B cell (primary cell): ENCODE data around the gene IMP3. TPM values are rescaled to one million over a fixed set of nuclear protein-coding genes. Genes with fewer than 3 reads are reported as not detected.

Source experiments
- ATAC-seq: fragments of 200-7000 bp; cut with Tn5 transposase; one replicate; pipeline ENCODE4 v1.10.0; 2021; ENCODE audit warnings: low read depth, mild to moderate bottlenecking, moderate number of reproducible peaks, moderate library complexity
- CTCF ChIA-PET: fragments of 350-600 bp; sonication (Branson Sonifier 250); formaldehyde crosslinking; loops from one replicate; lab custom pipeline; 2021; ENCODE audit warnings: antibody characterized with exemption, inconsistent platforms; lab: Charles Lee
- POLR2A ChIA-PET: fragments of 350-600 bp; sonication (Branson Sonifier 250); formaldehyde crosslinking; loops from one replicate; lab custom pipeline; 2021; ENCODE audit warnings: antibody characterized with exemption; lab: Charles Lee
- DNase-seq: peaks from one replicate; pipeline ENCODE4 v3.0.0; 2013
- H2AFZ ChIP-seq: 2 replicates; pipeline ENCODE4 v1.6.1; 2012; ENCODE audit warnings: mild to moderate bottlenecking, low read depth, low read length; ENCODE audit not compliant: insufficient read depth, poor library complexity, severe bottlenecking
- H3K27ac ChIP-seq, 2 donors: 1 replicate in 1 of 2; 2 replicates in 1 of 2; pipeline ENCODE4 v1.5.1; 2012 to 2013; ENCODE audit warnings: low read length in 2 of 2, mild to moderate bottlenecking in 2 of 2, moderate library complexity in 1 of 2
- H3K27me3 ChIP-seq, 4 experiments: fragments of 200-600 bp in 1 of 4; sonication (generic) in 1 of 4; replicated peaks in 1 of 4; 1 replicate in 2 of 4; 2 replicates in 2 of 4; pipeline versions ENCODE4 v1.6.1 to v1.7.0; 2013 to 2016; ENCODE audit warnings: low read length in 3 of 4, mild to moderate bottlenecking in 2 of 4, mixed read lengths in 1 of 4, moderate library complexity in 1 of 4; ENCODE audit not compliant: insufficient read depth in 4 of 4, control insufficient read depth in 3 of 4; ENCODE audit errors: control extremely low read depth in 1 of 4
- H3K36me3 ChIP-seq, 2 experiments: replicated peaks in 1 of 2; 1 replicate in 1 of 2; 2 replicates in 1 of 2; pipeline versions ENCODE4 v1.6.1 to v1.7.1; 2013; ENCODE audit warnings: low read length in 1 of 2; ENCODE audit not compliant: insufficient read depth in 2 of 2, control insufficient read depth in 1 of 2; ENCODE audit errors: control extremely low read depth in 1 of 2, extremely low read depth in 1 of 2
- H3K4me1 ChIP-seq, 2 donors: fragments of 200-600 bp in 1 of 2; sonication (generic) in 1 of 2; 1 replicate in 1 of 2; 2 replicates in 1 of 2; pipeline versions ENCODE4 v1.5.1 to v1.6.1; 2013 to 2017; ENCODE audit warnings: low read length in 2 of 2; ENCODE audit not compliant: control insufficient read depth in 2 of 2, insufficient read depth in 2 of 2
- H3K4me2 ChIP-seq: replicated peaks from 2 replicates; pipeline ENCODE3; 2012; ENCODE audit warnings: mild to moderate bottlenecking, low read depth, low read length; ENCODE audit not compliant: poor library complexity, severe bottlenecking
- H3K4me3 ChIP-seq, 5 experiments: fragments of 200-600 bp in 1 of 5; sonication (generic) in 1 of 5; 1 replicate in 3 of 5; 2 replicates in 2 of 5; pipeline versions ENCODE4 v1.5.1 to v1.7.0; 2011 to 2016; ENCODE audit warnings: low read length in 4 of 5, mild to moderate bottlenecking in 4 of 5, low read depth in 2 of 5, control low read depth in 1 of 5, moderate library complexity in 1 of 5; ENCODE audit not compliant: insufficient read depth in 1 of 5; ENCODE audit errors: control extremely low read depth in 1 of 5, extremely low read depth in 1 of 5
- H3K79me2 ChIP-seq: fragments of 200-600 bp; sonication (generic); one replicate; pipeline ENCODE4 v1.6.0; 2016; ENCODE audit warnings: low read length; ENCODE audit not compliant: control insufficient read depth, insufficient read depth
- H3K9ac ChIP-seq: fragments of 200-600 bp; sonication (generic); 2 replicates; pipeline ENCODE4 v1.6.1; 2017; ENCODE audit warnings: mild to moderate bottlenecking, low read length, moderate library complexity
- H3K9me3 ChIP-seq, 3 donors: one replicate each; pipeline versions ENCODE4 v1.6.1 to v1.7.1; 2013; ENCODE audit warnings: low read length in 2 of 3; ENCODE audit not compliant: control insufficient read depth in 2 of 3, insufficient read depth in 1 of 3; ENCODE audit errors: control extremely low read depth in 1 of 3
- H4K20me1 ChIP-seq: 2 replicates; pipeline ENCODE4 v1.6.0; 2012; ENCODE audit warnings: mild to moderate bottlenecking, low read length; ENCODE audit not compliant: insufficient read depth, control insufficient read depth, poor library complexity, severe bottlenecking
- H3K27ac Mint-ChIP-seq: one replicate; pipeline ENCODE4 v1.8.0; 2021; ENCODE audit warnings: mixed read lengths
- H3K27me3 Mint-ChIP-seq: one replicate; pipeline ENCODE4 v1.8.0; 2021; ENCODE audit warnings: mixed read lengths
- H3K4me1 Mint-ChIP-seq: one replicate; pipeline ENCODE4 v1.8.0; 2021; ENCODE audit warnings: mixed read lengths
- H3K4me3 Mint-ChIP-seq: one replicate; pipeline ENCODE4 v1.8.0; 2021; ENCODE audit warnings: mixed read lengths
- H3K9me3 Mint-ChIP-seq: one replicate; pipeline ENCODE4 v1.8.0; 2022; ENCODE audit warnings: mixed read lengths; ENCODE audit not compliant: insufficient read depth
- EZH2 ChIP-seq: IDR thresholded peaks from 2 replicates; pipeline ENCODE4 v1.6.1; 2012; ENCODE audit warnings: borderline replicate concordance, low read depth, mild to moderate bottlenecking, moderate library complexity, low read length; ENCODE audit not compliant: insufficient read depth, poor library complexity, severe bottlenecking
- WGBS: methylation state at CpG from one replicate; pipeline ENCODE4 v1.1.5; 2013; ENCODE audit warnings: missing lambda C conversion rate; ENCODE audit not compliant: insufficient coverage; 5-methylcytosine and 5-hydroxymethylcytosine counted together
- intact Hi-C: fragments of 100-400 bp; cut with micrococcal nuclease; formaldehyde crosslinking; loops from one replicate; pipeline ENCODE4 v1.10.0; 2022
- polyA plus RNA-seq: library from polyadenylated mRNA; depleted of rRNA; stranded (reverse); fragments of >200 nt; gene quantifications from 2 replicates; pipeline ENCODE4 v1.2.3, GENCODE V29; 2012
- total RNA-seq, 2 donors: library from RNA; stranded (reverse); fragments of 120-200 nt in 1 of 2; gene quantifications; 1 replicate in 1 of 2; 2 replicates in 1 of 2; pipeline versions ENCODE4 v1.2.3 to v1.2.4, GENCODE V29; 2013 to 2022
- TF ChIP-seq, protein P1 (sequence below): fragments of 200-600 bp; IDR thresholded peaks from one replicate; pipeline ENCODE4 v1.8.0; 2022; ENCODE audit warnings: antibody characterized with exemption, mild to moderate bottlenecking

The IMP3 gene
- total and polyA plus RNA-seq, 2 donors (not counting 1 experiment from before 2014, with no cell fraction given): 60.8 to 85.1 TPM

DNA sequence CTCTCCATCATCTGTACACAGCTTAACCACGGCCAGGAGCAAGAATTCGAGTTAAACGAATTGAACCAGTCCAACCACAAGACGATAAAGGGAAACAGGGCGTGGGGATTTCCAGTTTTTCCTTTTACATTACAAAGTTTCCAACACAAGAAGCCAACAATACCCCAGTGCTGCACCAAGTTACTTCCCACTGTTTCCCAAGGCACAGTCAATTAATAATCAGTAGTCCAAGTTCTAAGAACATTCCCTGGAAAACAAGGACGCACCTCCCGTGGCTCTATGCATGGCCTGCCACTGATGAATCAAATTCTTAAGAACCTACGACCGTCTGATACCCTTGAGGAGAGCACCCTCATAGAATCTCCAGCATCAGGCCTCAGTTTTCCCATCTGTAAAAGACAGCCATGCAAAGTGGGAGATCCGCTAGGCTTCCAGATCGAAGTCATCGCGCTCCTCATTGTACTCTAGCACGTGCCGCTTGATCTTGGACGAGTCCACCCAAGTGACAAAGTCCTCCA lies 774 bp downstream of the IMP3 start:
- peaks cover 0 to 10% of the 10 kb centered on the region in 2 experiments for H3K36me3 ChIP-seq
- peaks cover 0 to 2% (median 0%) of the 10 kb centered on the region in 4 experiments for H3K27me3 ChIP-seq
- ChIA-PET POLR2A (interaction anchor here (0.8 to 4.5 kb wide), 8 partner anchors 9 to 271 kb away, joined by 4 to 38 read pairs (median 12); partner anchors contain the start of genes MAN2C1, PTPN9, SIN3A and SNUPN), CTCF (interaction anchor here (0.8 to 3.8 kb wide), 6 partner anchors 8 to 596 kb away, joined by 4 to 29 read pairs (median 6); partner anchors contain the start of genes MAN2C1, PTPN9 and SNUPN)
- Mint-ChIP-seq H3K4me3 (peak overlapping the region; percentile 95), H3K27ac (peak overlapping the region; percentile 96), H3K27me3 (no peaks in the 10 kb centered on the region), H3K9me3 (no peaks in the 10 kb centered on the region), H3K4me1 (peaks cover 40% of the 10 kb centered on the region)
- no peak for TF ChIP-seq EZH2
- TF ChIP-seq, protein P1, sequence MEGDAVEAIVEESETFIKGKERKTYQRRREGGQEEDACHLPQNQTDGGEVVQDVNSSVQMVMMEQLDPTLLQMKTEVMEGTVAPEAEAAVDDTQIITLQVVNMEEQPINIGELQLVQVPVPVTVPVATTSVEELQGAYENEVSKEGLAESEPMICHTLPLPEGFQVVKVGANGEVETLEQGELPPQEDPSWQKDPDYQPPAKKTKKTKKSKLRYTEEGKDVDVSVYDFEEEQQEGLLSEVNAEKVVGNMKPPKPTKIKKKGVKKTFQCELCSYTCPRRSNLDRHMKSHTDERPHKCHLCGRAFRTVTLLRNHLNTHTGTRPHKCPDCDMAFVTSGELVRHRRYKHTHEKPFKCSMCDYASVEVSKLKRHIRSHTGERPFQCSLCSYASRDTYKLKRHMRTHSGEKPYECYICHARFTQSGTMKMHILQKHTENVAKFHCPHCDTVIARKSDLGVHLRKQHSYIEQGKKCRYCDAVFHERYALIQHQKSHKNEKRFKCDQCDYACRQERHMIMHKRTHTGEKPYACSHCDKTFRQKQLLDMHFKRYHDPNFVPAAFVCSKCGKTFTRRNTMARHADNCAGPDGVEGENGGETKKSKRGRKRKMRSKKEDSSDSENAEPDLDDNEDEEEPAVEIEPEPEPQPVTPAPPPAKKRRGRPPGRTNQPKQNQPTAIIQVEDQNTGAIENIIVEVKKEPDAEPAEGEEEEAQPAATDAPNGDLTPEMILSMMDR: no peak
- peaks cover 40% of the 10 kb centered on the region for H3K79me2 ChIP-seq
- H3K4me3 ChIP-seq: peak overlapping the region; percentile 72 to 91 (median 84)
- H3K4me1 ChIP-seq: peaks cover 29 to 36% of the 10 kb centered on the region in 2 donors
- peak overlapping the region; percentile 97 for H3K4me2 ChIP-seq
- WGBS: 2% methylated on average over 16 of the region's 16 CpGs
- intact Hi-C loops: loop anchor here (10.0 kb wide), 1 partner anchor 1644 kb away; the partner anchor contains the start of genes PML and STOML1
- DNase-seq (no peak), ATAC-seq (no peak)
- H4K20me1 ChIP-seq: peaks cover 25% of the 10 kb centered on the region
- H2AFZ ChIP-seq: peak overlapping the region; percentile 91
- peak overlapping the region; percentile 95 for H3K9ac ChIP-seq
- no peaks in the 10 kb centered on the region for H3K9me3 ChIP-seq
- peak overlapping the region; percentile 78 to 81 for H3K27ac ChIP-seq
